ENCODE measurements around the gene FBXO42. TPM values are rescaled to one million over a fixed set of nuclear protein-coding genes. Genes with fewer than 3 reads are reported as not detected.
"Not testable (repeated sequence)": the region's sequence is repeated elsewhere in the genome, so short reads cannot be mapped to it uniquely, and the experiment has no call there.

FBXO42 gene
- total RNA-seq, 1 donor from 2014 or later = 5.8 TPM

- no peak for DNase-seq (ENCODE audit: low read depth)
- no peak for TF ChIP-seq CTCF (conservative IDR thresholded peaks at IDR 0.05; ENCODE audit: low read depth, low read length)
- no peak overlapping the region for H3K4me3 ChIP-seq (ENCODE audit: low read depth, low read length)
Observed at GRCh38 chr1:16260814-16261213, 91.5 kb downstream of the FBXO42 start.

- TF ChIP-seq CTCF (conservative IDR thresholded peaks at IDR 0.05; ENCODE audit: low read depth, low read length) = no peak
- H3K4me3 ChIP-seq (ENCODE audit: low read depth, low read length) = no peak overlapping the region
- no peak for DNase-seq (ENCODE audit: low read depth)
Observed at GRCh38 chr1:16258591-16259135, 93.6 kb downstream of the FBXO42 start.

GRCh38 chr1:16257968-16258367 is 94.3 kb downstream of the FBXO42 start:
- no peak for TF ChIP-seq CTCF (conservative IDR thresholded peaks at IDR 0.05; ENCODE audit: low read depth, low read length)
- DNase-seq (ENCODE audit: low read depth) = no peak
- no peak overlapping the region for H3K4me3 ChIP-seq (ENCODE audit: low read depth, low read length)

GRCh38 chr1:16257556-16257955 is 94.7 kb downstream of the FBXO42 start:
- not testable (repeated sequence) for H3K4me3 ChIP-seq (ENCODE audit: low read depth, low read length); DNase-seq (ENCODE audit: low read depth)

- DNase-seq (ENCODE audit: low read depth) = no peak
- no peak overlapping the region for H3K4me3 ChIP-seq (ENCODE audit: low read depth, low read length)
- no peak for TF ChIP-seq CTCF (conservative IDR thresholded peaks at IDR 0.05; ENCODE audit: low read depth, low read length)
Observed at GRCh38 chr1:16256478-16256877, 95.8 kb downstream of the FBXO42 start.

- no peak for DNase-seq (ENCODE audit: low read depth)
- TF ChIP-seq CTCF (conservative IDR thresholded peaks at IDR 0.05; ENCODE audit: low read depth, low read length) = no peak
- H3K4me3 ChIP-seq (ENCODE audit: low read depth, low read length) = no peak overlapping the region
Observed at GRCh38 chr1:16254263-16254928, 97.9 kb downstream of the FBXO42 start.

GRCh38 chr1:16253332-16253922 is 98.9 kb downstream of the FBXO42 start:
- DNase-seq (ENCODE audit: low read depth) = no peak
- no peak overlapping the region for H3K4me3 ChIP-seq (ENCODE audit: low read depth, low read length)
- TF ChIP-seq CTCF (conservative IDR thresholded peaks at IDR 0.05; ENCODE audit: low read depth, low read length) = no peak
